NCI-H2029 (cell line): Measurements from ENCODE around the gene BRICD5.
"Not testable (repeated sequence)": the region's sequence is repeated elsewhere in the genome, so short reads cannot be mapped to it uniquely, and the experiment has no call there.

Experiments used
- DNase-seq: peaks from one replicate; lab custom pipeline; 2025; lab: John Stamatoyannopoulos, UW

Gene BRICD5

GRCh38 chr16:2223221-2223941 lies 12.7 kb upstream of the BRICD5 start, which contains the start of gene E4F1:
Gene E4F1 (plus strand): TSS chr16:2223591. CDS start chr16:2223614, 23 bp downstream.
- peak; percentile 97 for DNase-seq

- DNase-seq: no peak
Observed at GRCh38 chr16:2216330-2216729, 5.7 kb upstream of the BRICD5 start.

- DNase-seq: no peak
Observed at GRCh38 chr16:2214719-2214968, 4.0 kb upstream of the BRICD5 start, which contains the start of gene PGP. Gene PGP (minus strand): TSS chr16:2214840. CDS start chr16:2214777, 63 bp downstream.

- DNase-seq: no peak
Observed at GRCh38 chr16:2213817-2214718, 3.4 kb upstream of the BRICD5 start.

GRCh38 chr16:2212362-2213324 lies 2.0 kb upstream of the BRICD5 start:
- no peak for DNase-seq

GRCh38 chr16:2211923-2212347 lies 1.3 kb upstream of the BRICD5 start:
- no peak for DNase-seq

- DNase-seq: no peak
Observed at GRCh38 chr16:2210009-2210332, 692 bp downstream of the BRICD5 start.

- no peak for DNase-seq
Observed at GRCh38 chr16:2209258-2210008, 1.2 kb downstream of the BRICD5 start.

- no peak for DNase-seq
Observed at GRCh38 chr16:2208772-2209171, 1.9 kb downstream of the BRICD5 start.

- DNase-seq: no peak
Observed at GRCh38 chr16:2208308-2208707, 2.4 kb downstream of the BRICD5 start.

- no peak for DNase-seq
Observed at GRCh38 chr16:2207872-2208271, 2.8 kb downstream of the BRICD5 start.

- DNase-seq: no peak
Observed at GRCh38 chr16:2206780-2207433, 3.8 kb downstream of the BRICD5 start.

GRCh38 chr16:2206420-2206779 lies 4.3 kb downstream of the BRICD5 start:
- no peak for DNase-seq

GRCh38 chr16:2205967-2206313 lies 4.7 kb downstream of the BRICD5 start:
- DNase-seq: no peak

- peak; percentile 66 for DNase-seq
Observed at GRCh38 chr16:2205104-2205966, 5.3 kb downstream of the BRICD5 start, which contains the start of gene MLST8. Gene MLST8 (plus strand): TSS chr16:2205454. CDS start chr16:2206086, 632 bp downstream.

GRCh38 chr16:2204416-2205103 lies 6.1 kb downstream of the BRICD5 start:
- DNase-seq: no peak

GRCh38 chr16:2203119-2203688 lies 7.5 kb downstream of the BRICD5 start:
- DNase-seq: not testable (repeated sequence)

GRCh38 chr16:2200313-2200712 lies 10.3 kb downstream of the BRICD5 start:
- no peak for DNase-seq

- DNase-seq: no peak
Observed at GRCh38 chr16:2199621-2200139, 11.0 kb downstream of the BRICD5 start.
